Parathyroid adenoma (tissue), 2 donors: ENCODE results near the gene ZIK1.

ENCODE experiments used
- H2AFZ ChIP-seq: fragments of 300-600 bp; sonication (generic); one replicate; pipeline ENCODE4 v1.7.0; 2017; ENCODE audit warnings: antibody characterized with exemption, mild to moderate bottlenecking
- H3K27ac ChIP-seq: fragments of 300-600 bp; sonication (generic); one replicate; pipeline ENCODE4 v1.7.0; 2017
- H3K27me3 ChIP-seq: fragments of 300-600 bp; sonication (generic); one replicate; pipeline ENCODE4 v1.7.0; 2017; ENCODE audit warnings: low read length; ENCODE audit not compliant: control insufficient read depth, insufficient read depth
- H3K36me3 ChIP-seq: fragments of 300-600 bp; sonication (generic); one replicate; pipeline ENCODE4 v1.7.0; 2017; ENCODE audit warnings: low read length; ENCODE audit not compliant: control insufficient read depth, insufficient read depth
- H3K4me1 ChIP-seq: fragments of 300-600 bp; sonication (generic); one replicate; pipeline ENCODE4 v1.7.0; 2017; ENCODE audit warnings: control low read depth
- H3K4me2 ChIP-seq: fragments of 300-600 bp; sonication (generic); one replicate; pipeline ENCODE4 v1.7.0; 2017; ENCODE audit warnings: low read length
- H3K4me3 ChIP-seq: fragments of 300-600 bp; sonication (generic); one replicate; pipeline ENCODE4 v1.7.0; 2017; ENCODE audit warnings: low read depth, low read length
- H3K79me2 ChIP-seq: fragments of 300-600 bp; sonication (generic); one replicate; pipeline ENCODE4 v1.7.0; 2017; ENCODE audit warnings: control low read depth
- H3K9ac ChIP-seq: fragments of 300-600 bp; sonication (generic); one replicate; pipeline ENCODE4 v1.7.0; 2017; ENCODE audit warnings: mild to moderate bottlenecking
- H3K9me3 ChIP-seq: fragments of 300-600 bp; sonication (generic); one replicate; pipeline ENCODE4 v1.7.0; 2017; ENCODE audit warnings: low read length; ENCODE audit not compliant: control insufficient read depth
- TF ChIP-seq, protein P1 (sequence below): fragments of 300-600 bp; sonication (generic); IDR thresholded peaks from one replicate; pipeline ENCODE4 v1.7.0; 2017; ENCODE audit warnings: antibody characterized with exemption, mild to moderate bottlenecking
- donor health status: primary hyperparathyroidism.

Gene ZIK1

DNA sequence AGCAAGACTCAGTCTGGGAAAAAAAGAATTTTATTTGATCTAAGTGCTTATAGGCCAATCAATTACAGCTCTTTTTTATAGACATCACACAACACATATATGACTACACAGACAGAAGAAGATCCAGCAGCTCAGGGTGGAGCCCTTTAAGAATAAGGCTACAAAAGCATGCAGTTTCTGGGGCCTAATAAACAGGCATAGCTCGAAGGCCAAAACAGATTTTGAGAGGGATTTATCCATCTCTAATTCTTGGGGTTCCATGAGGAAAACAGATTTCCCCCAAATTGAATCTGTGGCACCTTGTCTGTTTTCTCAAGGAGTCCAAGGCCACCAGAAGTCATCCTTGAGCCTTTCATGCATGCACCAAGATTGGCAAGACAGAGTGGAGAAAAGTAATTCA, 20.4 kb upstream of the ZIK1 start:
- Histone ChIP-seq H3K27me3 (no peaks in the 10 kb centered on the region), H2AFZ (no peak overlapping the region), H3K79me2 (peaks cover 5% of the 10 kb centered on the region), H3K36me3 (no peaks in the 10 kb centered on the region), H3K27ac (no peak overlapping the region), H3K9me3 (peaks cover 2% of the 10 kb centered on the region), H3K4me2 (no peak overlapping the region), H3K4me3 (no peak overlapping the region), H3K4me1 (peaks cover 8% of the 10 kb centered on the region), H3K9ac (no peak overlapping the region)
- TF ChIP-seq, protein P1, sequence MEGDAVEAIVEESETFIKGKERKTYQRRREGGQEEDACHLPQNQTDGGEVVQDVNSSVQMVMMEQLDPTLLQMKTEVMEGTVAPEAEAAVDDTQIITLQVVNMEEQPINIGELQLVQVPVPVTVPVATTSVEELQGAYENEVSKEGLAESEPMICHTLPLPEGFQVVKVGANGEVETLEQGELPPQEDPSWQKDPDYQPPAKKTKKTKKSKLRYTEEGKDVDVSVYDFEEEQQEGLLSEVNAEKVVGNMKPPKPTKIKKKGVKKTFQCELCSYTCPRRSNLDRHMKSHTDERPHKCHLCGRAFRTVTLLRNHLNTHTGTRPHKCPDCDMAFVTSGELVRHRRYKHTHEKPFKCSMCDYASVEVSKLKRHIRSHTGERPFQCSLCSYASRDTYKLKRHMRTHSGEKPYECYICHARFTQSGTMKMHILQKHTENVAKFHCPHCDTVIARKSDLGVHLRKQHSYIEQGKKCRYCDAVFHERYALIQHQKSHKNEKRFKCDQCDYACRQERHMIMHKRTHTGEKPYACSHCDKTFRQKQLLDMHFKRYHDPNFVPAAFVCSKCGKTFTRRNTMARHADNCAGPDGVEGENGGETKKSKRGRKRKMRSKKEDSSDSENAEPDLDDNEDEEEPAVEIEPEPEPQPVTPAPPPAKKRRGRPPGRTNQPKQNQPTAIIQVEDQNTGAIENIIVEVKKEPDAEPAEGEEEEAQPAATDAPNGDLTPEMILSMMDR, result no peak

- TF ChIP-seq, protein P1, result no peak
- H3K9me3 ChIP-seq, result peaks cover 2% of the 10 kb centered on the region
Observed at GRCh38 chr19:57566396-57567265, 17.3 kb upstream of the ZIK1 start.

GRCh38 chr19:57570707-57571106, 13.2 kb upstream of the ZIK1 start:
- Histone ChIP-seq H3K4me1 (no peaks in the 10 kb centered on the region), H3K9me3 (peaks cover 7% of the 10 kb centered on the region), H3K4me2 (no peak overlapping the region), H3K9ac (no peak overlapping the region), H3K4me3 (no peak overlapping the region), H3K36me3 (peaks cover 8% of the 10 kb centered on the region), H3K79me2 (no peaks in the 10 kb centered on the region), H2AFZ (no peak overlapping the region), H3K27me3 (no peaks in the 10 kb centered on the region), H3K27ac (no peak overlapping the region)
- TF ChIP-seq, protein P1, result no peak

More at GRCh38 chr19:57566396-57567265, 17.3 kb upstream of the ZIK1 start:
- H3K79me2 ChIP-seq, result no peaks in the 10 kb centered on the region
- H3K4me2 ChIP-seq, result no peak overlapping the region
- H3K4me1 ChIP-seq, result no peaks in the 10 kb centered on the region
- no peak overlapping the region for H3K9ac ChIP-seq
- no peaks in the 10 kb centered on the region for H3K27me3 ChIP-seq
- H3K27ac ChIP-seq, result no peak overlapping the region
- H2AFZ ChIP-seq, result no peak overlapping the region
- no peaks in the 10 kb centered on the region for H3K36me3 ChIP-seq
- no peak overlapping the region for H3K4me3 ChIP-seq

GRCh38 chr19:57572415-57572947, 11.5 kb upstream of the ZIK1 start:
- TF ChIP-seq, protein P1, result no peak
- no peak overlapping the region for H3K27ac ChIP-seq
- H3K36me3 ChIP-seq, result peaks cover 8% of the 10 kb centered on the region
- no peaks in the 10 kb centered on the region for H3K27me3 ChIP-seq
- H2AFZ ChIP-seq, result no peak overlapping the region
- H3K4me2 ChIP-seq, result no peak overlapping the region
- peaks cover 12% of the 10 kb centered on the region for H3K9me3 ChIP-seq
- H3K79me2 ChIP-seq, result peaks cover 1% of the 10 kb centered on the region
- H3K9ac ChIP-seq, result no peak overlapping the region
- no peak overlapping the region for H3K4me3 ChIP-seq
- H3K4me1 ChIP-seq, result no peaks in the 10 kb centered on the region
